NOMO-1 treated with DMSO at 0.1 percent for 48 hours (cell line): ENCODE data around the gene HS3ST3B1.

ENCODE experiments used
- DNase-seq: peaks from one replicate; lab custom pipeline; 2025; ENCODE audit not compliant: unreplicated experiment; lab: John Stamatoyannopoulos, UW

The HS3ST3B1 gene

DNA sequence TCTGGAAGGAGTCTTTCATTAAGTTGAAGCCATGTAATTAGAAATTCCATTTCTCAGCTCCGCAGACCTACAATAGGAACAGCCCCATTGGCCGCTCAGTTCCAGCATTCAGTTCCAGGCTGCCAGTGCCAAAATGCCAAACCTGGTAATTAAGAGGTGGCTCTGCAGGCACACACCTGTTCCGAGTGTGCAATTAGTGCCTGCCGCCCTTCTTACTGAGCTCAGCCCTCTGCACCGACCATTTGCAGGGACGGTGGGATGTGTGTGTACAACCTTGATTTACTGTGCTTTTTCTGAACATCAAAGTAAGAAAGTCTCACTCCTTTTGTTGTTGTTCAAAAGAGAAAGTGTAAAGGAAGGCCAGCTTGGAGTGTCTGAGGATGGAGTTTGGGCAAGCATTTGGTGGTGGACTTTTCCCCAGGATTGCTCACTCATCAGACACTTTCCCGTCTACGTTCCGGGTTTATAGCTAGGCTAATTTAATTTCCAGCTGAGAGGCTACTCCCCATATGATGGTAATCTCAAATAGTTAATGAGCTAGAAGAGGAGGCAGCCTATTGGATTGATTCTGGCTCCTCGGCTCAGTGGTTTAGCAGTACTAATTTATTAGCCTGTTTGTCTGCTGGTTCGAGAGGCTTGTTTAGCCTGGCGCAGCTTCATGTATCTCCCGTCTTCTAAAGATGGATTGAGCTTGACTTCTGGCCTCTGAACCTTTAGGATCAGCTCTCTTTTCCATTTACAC, 20.0 kb downstream of the HS3ST3B1 start:
- no peak for DNase-seq

DNA sequence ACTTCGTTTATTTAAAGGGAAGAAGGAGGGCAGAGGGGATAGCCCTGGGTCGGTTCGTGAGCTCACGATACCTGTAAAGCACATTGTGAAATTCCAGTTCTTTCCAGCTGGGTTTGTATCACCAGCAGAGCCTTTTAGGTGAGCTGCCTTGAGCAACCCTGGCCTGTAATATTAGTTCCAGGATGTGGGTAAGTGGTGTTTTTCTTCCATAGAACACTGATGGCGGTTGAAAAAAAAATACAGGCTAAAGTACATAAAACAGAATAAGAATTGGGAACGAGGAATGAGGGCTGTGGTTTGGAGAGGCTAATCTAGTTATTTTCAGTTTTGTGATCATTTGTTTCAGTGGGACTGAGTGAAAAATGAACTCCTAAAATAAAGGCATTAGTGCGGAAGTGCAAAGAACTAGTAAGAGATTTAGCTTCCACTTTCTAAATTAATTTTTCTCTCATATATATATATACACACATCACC, 20.6 kb downstream of the HS3ST3B1 start:
- no peak for DNase-seq

DNA sequence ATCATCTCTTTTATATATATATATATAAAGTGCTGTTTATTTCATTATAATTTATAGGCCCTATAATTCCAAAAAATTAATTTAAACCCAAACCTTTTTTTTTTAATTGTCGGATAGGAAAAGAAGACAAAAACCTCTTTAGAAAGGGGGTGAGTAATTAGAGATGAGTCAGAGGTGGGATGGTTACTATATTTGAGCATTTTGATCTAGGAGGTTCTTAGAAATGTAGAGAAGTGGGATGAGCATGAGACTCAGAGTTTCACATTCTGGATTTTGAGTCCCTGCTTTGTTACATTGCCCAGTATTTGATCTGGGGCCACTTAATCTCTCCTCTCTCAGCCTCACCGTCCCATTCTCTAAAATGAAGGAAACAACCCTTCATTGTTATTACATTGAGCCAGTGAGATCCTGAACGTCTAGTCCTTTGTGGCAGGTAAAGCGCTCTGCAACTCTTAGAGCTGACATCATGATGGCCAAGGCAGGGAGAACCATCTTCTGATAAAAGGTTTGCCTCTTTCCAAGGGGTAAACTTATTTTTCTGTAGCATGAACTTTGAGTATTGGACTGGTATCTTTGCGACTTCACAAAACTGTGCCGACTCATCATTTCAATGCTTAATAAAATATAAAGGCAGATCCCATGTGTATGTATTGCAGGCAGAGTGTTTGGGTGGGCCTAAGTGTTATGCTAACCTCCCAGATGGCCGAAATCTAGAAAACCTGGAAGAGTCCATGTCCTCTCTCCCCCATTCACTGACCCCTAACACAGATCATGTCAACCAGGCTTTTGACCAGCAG, 21.3 kb downstream of the HS3ST3B1 start:
- no peak for DNase-seq

DNA sequence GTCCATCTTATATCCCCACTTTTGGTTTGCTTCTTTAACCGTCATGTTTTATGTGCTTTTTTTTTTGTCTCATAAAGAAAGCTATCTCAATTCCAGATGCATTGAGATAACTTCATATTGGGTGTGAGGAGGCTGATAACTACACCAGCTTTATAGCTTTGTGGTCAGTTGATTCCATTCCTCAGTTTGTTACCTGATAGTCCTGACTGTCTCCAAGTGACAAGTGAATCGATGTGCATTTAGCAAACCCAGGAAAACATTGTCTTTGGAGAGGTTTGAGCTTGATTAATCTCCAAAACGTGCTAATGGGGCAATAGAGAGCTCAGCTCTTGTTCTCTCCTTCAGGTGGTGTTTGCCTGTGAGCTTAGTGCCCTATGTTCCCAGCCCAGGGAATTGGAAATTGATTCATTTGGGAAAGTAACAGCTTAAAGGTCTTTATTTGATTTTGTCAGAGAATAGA, 22.7 kb downstream of the HS3ST3B1 start:
- DNase-seq: no peak

DNA sequence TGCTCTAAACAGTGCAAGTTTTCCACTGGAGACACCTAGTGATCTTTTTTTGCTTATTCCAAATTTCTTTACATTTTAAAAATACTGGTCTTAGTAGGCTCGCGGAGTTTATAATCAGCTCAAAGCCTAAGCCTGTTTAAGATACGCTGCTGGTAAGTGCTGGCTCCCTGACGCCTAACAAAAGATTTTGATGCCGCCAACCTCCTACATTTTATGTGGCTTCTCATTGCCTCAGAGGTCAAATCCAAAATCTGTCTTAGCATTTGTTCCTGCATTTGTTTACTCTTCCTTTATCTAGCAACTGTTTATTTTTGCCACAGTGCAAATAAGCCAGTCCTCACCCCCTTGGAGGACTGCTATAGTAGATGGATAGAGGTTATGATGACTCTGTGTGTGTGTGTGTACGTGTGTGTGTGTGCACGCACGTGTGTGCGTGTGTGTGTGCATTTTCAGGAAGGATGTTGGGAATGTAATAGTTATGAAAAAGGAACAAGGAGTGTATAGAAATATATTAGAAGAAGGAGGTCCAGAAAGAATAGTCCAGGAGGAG, 24.8 kb downstream of the HS3ST3B1 start:
- no peak for DNase-seq

DNA sequence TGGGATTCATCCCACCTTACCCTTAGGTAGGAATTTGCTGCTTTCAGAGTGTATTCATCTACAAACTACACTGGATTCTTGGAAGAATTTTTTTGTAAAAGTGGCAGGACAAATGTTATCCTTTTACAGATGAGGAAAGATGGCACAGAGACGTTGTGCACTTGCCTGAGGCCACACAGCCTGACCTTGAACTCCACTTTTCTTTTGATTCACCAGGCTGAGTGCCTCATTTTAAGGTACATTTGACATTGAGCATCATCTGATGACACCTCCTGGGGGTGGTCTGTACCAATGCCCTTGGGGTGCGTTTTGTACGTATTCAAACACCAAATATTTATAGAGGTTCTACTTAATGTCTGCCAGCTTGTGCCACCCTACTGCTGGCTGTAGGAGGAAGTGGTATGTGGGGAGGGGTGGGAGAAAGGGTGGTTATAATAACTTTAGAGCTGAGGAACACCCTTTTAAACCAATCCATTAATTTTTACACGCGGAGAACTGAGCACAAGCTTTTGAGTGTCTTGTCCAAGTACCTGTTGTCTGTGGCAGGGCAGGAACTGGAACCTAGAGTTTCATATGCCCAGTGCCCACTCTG, 29.1 kb downstream of the HS3ST3B1 start:
- DNase-seq: no peak

DNA sequence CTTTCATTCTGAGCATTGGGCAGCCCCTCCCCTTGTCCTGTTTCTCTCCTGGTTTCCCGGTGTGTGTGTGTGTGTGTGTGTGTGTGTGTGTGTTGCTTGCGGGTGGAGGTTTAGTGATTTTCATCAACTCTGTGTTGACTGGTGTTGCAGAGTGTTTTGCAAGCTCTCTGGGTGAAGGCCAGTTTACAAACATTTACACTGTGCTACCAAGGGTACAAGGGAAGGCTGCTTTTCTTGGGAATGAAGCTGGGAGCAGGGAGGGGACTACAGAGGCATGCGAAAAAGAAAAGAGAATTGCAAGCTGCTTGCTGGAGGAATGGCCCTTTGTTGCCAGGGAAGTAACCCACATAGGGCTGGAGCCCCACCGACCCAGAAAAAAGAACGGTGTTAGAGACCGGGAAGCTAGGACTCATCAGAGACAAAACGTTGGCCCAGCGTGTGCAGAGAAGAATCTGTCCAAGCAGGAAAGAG, 29.6 kb downstream of the HS3ST3B1 start:
- DNase-seq: no peak

DNA sequence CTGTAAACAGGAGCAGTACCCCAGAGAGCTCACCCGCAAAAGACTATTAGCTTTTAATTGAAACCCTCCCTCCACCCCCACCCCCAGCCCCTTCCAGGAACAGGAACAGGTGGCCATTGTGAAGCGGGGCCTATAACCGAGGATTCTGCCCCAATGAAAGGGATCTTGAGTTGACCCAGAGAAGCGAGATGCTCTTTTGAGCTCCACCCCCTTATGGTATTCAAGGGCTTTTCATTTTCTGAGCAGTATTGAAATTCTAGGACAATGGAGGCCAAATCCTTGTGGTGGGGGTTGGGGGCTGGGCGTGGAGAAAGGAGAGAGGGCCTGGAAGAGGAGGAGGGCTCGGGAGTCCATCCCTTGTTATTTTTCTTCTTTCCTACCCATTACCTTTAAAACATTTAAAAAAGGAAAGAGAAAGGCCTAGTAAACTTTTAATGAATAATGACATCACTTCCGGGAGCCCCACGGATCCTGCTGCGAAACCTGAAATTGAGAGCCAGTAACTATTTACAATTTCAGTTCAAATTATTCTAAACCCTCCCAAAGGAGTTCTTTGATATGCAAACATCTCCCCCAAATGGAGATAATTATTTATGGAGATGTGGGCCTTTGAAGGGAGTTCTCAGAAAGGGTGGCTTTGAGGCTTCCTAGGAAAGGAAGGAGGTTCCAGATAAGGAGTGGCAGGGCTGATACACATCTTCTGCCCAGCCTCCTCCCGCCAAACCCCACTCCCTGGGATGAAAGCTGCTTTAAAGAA, 30.5 kb downstream of the HS3ST3B1 start:
- no peak for DNase-seq

DNA sequence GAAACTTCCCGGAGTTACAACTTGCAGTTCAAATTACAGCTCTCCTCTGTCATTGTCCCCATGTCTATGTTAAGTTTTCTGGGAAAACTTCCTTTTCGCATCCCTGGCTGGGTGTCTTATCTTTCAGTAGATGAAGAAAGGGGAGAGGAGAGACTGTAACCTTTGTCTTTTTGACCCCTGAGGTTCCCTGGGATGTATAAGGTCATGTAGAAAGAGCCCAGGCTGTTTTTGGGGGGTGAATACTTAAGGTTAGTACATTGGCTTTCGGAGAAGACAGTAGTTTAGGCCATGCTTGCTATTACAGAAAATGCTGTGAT, 31.1 kb downstream of the HS3ST3B1 start:
- no peak for DNase-seq

DNA sequence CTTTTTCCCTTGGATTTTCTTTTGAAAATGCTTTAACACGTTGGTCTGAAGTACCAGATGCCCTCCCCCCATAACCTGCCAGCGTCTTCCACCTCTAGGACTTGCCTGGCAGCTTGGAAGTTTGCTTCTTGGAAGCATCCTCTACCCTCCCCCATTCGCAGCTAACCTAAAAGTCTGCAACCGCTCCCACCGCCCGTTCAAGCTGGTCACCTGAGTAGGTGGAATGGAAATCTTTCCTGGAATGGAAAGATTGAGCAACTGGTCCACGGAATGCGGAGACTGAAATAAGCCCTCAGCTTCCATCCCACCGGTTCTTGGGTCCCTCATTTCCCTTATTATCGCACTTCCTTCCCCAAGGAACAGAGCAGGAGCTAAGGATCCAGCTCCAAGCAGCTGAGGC, 31.4 kb downstream of the HS3ST3B1 start:
- DNase-seq: no peak

DNA sequence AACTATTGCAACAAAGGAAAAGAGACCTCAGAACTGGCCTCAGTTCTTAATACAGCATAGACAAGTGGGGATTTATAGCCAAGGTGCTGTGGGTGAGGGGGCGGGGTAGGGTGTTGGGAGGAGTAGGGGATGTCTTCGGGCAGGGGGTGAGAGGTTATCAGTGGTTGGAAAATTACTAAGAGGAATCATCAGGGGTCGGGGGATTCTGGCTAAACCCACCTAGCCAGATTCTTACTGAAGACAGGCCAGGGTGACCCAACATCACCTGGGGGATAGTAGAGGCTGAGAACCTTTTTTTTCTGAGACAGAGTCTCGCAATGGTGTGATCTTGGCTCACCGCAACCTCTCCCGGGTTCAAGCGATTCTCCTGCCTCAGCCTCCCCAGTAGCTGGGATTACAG, 32.6 kb downstream of the HS3ST3B1 start:
- DNase-seq: no peak

DNA sequence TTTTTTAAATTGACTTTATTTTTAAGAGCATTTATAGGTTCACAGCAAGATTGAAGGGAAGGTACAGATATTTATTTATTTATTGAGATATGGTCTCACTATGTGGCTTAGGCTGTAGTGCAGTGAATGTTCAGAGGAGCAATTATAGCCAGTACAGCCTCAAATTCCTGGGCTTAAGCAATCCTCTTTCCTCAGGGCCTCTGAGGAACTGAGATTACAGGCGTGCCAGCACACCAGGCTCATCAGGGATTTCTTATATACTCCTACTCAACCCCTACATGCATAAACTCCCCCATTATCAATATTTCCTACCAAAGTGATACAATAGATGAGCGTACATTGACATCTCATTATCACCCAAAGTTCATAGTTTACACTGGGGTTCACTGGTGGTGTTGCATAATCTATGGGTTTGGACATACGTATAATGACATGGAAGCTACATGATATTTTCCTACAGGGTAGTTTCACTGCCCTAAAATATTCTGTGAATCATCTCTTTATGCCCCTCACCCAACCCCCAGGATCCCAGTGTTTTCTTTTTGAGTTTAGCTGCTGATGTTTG, 33.5 kb downstream of the HS3ST3B1 start:
- DNase-seq: peak; percentile 10

DNA sequence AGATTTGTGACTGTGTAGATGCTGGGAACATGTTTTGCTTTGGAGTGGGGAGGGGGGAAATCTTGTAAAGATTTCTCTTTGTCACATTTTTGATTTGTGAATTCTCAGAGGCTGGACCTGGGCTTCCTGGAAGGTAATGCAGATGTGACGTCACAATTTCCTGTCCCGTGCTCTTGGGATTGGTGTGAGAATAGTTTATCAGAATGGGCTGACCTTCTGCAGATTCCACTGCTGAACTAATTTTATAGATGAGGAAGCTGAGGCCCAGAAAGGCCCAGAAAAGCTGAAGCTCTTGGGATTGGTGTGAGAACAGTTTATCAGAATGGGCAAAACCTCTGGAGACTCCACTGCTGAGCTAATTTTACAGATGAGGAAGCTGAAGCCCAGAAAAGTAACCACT, 34.0 kb downstream of the HS3ST3B1 start:
- no peak for DNase-seq

DNA sequence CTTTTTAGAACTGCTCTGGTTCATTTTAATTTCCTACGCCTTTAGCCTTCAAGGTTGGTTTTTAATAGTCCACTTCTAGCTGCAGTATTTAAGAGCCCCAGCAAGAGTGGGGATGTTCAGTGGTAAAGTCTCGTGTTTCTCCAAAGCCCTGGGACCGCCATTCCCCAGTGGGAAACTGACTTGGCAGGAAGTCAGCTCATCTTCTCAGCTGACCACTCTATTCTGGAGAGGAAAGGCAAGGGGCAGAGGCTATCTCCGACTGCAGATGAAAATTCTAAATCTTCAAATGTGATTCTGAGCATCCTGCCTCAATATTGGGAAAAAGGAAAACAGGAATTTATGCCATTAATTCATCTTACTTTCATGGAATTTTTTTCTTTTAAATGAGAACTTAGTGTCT, 35.5 kb downstream of the HS3ST3B1 start:
- no peak for DNase-seq

DNA sequence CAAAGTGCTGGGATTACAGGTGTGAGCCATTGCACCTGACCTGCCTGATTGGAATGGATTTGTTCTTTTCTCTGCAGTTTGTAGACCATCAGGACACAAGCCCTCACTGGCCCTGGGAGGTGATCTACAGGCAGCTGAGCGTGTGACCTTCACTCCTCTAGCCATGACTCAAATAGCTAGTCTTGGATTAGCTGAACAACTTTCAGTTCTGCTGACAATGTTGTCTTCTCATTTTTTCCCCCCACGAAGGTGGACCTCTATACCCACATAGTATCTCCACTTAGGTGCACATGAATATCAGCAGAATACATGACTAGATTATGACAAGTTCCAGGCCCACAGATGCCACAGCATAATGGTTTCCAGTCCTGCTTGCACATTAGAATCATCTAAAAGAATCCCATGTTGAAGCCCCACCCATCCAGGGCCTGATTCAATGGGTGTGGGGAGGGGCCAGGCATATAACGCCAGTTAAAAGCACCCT, 36.8 kb downstream of the HS3ST3B1 start:
- DNase-seq: no peak

DNA sequence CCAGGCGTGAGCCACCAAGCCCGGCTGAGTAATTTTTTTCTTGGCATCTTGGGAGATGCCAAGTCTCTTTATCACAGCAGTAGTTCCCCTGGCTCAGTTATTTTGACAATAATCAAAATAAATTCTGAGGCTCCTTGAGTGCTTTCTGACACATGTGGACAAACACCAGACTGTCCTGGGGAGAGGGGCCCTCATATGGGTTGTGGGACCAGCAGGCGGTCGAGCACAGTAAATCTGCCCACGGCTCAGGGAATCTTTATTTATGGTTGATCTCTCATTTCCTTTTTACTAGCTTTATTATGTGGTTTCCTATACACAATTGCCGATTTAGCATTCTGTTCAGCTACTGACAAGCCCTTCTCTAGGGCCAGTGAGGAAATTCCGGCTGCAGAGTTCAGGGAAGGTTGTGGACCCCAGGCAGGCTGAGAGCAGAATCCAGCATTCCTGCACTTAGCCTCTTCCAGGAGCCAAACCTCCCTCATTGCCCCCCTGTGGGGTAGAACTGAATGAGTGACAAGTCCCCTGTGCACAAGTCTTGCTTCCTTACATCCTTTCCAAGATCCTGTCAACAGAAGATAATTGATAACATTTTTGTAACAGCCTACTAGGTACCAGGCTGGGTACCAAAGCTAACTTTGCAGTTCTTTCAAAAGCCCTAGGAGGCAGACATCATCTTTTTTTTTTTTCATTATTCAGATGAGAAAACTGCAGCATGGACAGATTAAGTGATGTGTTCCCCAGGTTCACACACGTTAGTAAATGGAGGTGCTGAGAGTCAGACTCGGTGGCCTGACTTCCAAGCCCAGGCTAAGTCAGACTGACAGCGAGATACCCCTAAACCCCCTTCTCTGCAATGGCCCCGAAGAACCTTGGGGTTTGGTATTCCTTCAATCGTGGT, 40.2 kb downstream of the HS3ST3B1 start:
- DNase-seq: no peak

DNA sequence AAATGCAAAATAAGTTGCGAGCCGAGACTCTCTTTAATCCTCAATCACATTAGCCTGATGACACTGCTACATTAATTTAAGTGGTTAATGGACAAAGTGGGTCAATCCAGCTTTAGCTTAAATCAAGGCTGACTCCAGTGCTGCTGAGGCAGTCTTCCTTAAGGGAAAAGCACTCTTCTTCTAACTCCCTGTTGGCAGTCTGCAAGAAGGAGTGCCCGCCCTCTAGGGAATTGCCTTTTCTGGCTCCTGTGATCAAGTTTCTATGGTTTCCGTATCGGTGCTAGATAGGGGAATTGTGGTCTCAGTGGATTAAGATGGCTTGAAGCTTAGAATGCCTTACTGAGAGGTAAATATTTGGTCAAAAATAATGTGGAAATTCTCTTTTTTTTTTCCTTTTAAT, 41.0 kb downstream of the HS3ST3B1 start:
- DNase-seq: no peak

DNA sequence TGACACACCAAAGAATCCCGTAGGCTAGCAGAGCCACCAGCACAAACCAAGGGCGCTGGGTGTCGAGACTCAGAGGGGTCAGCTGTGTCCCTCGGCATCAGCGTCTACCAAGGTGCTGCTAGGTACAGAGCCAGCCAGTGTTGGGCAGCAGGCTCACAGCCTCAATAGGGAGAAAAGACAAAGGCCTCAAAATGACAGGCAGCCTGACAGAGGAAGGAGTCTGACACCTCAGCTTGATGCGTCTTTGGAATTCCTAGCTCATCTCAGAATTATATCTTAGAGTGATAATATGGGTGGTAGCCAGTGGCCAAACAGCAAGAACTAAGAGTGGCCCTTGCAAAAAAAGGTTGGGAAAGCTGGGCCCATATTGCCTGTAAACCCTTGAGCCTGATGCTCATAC, 45.9 kb downstream of the HS3ST3B1 start:
- no peak for DNase-seq

DNA sequence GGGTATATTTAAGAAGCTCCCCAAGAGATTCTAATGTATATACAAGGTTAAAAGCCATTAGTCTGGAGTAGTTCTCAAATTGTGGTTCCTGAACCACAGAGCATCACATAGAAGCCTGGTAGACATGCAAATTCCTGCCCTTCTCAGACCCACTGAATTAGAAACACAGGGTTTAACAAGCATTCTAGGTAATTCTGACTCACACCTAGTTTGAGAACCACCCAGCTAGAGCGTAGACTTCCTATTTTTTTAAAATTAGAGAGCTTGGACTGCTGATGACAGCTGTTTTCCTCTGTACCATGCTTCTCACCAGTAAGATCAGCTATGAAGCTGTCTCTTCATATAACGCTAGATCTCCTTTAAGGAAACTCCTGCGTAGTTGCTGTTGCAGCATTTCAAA, 50.6 kb downstream of the HS3ST3B1 start:
- DNase-seq: peak; percentile 82
